ENCODE results near the gene DOK6.

The DOK6 gene

GRCh38 chr18:69885355-69885754 lies 484.7 kb downstream of the DOK6 start:
- no peak for DNase-seq
- in situ Hi-C loops (cut with HindIII; ENCODE audit: low pct_ligation_motif_present, low sequenced_read_pairs), result no loop called here
- H3K27ac ChIP-seq, result no peak overlapping the region
- no peak overlapping the region for H3K4me3 ChIP-seq (ENCODE audit: low read depth, low read length)
- H3K36me3 ChIP-seq (replicated peaks), result no peaks in the 10 kb centered on the region
- TF ChIP-seq, protein P1, sequence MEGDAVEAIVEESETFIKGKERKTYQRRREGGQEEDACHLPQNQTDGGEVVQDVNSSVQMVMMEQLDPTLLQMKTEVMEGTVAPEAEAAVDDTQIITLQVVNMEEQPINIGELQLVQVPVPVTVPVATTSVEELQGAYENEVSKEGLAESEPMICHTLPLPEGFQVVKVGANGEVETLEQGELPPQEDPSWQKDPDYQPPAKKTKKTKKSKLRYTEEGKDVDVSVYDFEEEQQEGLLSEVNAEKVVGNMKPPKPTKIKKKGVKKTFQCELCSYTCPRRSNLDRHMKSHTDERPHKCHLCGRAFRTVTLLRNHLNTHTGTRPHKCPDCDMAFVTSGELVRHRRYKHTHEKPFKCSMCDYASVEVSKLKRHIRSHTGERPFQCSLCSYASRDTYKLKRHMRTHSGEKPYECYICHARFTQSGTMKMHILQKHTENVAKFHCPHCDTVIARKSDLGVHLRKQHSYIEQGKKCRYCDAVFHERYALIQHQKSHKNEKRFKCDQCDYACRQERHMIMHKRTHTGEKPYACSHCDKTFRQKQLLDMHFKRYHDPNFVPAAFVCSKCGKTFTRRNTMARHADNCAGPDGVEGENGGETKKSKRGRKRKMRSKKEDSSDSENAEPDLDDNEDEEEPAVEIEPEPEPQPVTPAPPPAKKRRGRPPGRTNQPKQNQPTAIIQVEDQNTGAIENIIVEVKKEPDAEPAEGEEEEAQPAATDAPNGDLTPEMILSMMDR (IDR thresholded peaks at IDR 0.05; ENCODE audit: low read depth, low read length, missing control alignments), result no peak
- H3K27me3 ChIP-seq (replicated peaks), result no peaks in the 10 kb centered on the region

- DNase-seq, result no peak
- no peak overlapping the region for H3K27ac ChIP-seq
- H3K36me3 ChIP-seq (replicated peaks), result no peaks in the 10 kb centered on the region
- TF ChIP-seq, protein P1 (IDR thresholded peaks at IDR 0.05; ENCODE audit: low read depth, low read length, missing control alignments), result no peak
- no peaks in the 10 kb centered on the region for H3K27me3 ChIP-seq (replicated peaks)
- in situ Hi-C loops (cut with HindIII; ENCODE audit: low pct_ligation_motif_present, low sequenced_read_pairs), result no loop called here
- no peak overlapping the region for H3K4me3 ChIP-seq (ENCODE audit: low read depth, low read length)
These were observed 485.3 kb downstream of the DOK6 start for GRCh38 chr18:69885841-69886531.

- TF ChIP-seq, protein P1 (IDR thresholded peaks at IDR 0.05; ENCODE audit: low read depth, low read length, missing control alignments), result no peak
These were observed 486.6 kb downstream of the DOK6 start for GRCh38 chr18:69887256-69887655.

GRCh38 chr18:69889009-69889408 lies 488.3 kb downstream of the DOK6 start:
- no peak overlapping the region for H3K27ac ChIP-seq
- no peaks in the 10 kb centered on the region for H3K27me3 ChIP-seq (replicated peaks)
- TF ChIP-seq, protein P1 (IDR thresholded peaks at IDR 0.05; ENCODE audit: low read depth, low read length, missing control alignments), result no peak
- H3K36me3 ChIP-seq (replicated peaks), result no peaks in the 10 kb centered on the region
- in situ Hi-C loops (cut with HindIII; ENCODE audit: low pct_ligation_motif_present, low sequenced_read_pairs), result no loop called here
- no peak overlapping the region for H3K4me3 ChIP-seq (ENCODE audit: low read depth, low read length)
- DNase-seq, result no peak

More at GRCh38 chr18:69887256-69887655, 486.6 kb downstream of the DOK6 start:
- Histone ChIP-seq H3K27ac (no peak overlapping the region), H3K27me3 (replicated peaks) (no peaks in the 10 kb centered on the region), H3K36me3 (replicated peaks) (no peaks in the 10 kb centered on the region), H3K4me3 (ENCODE audit: low read depth, low read length) (no peak overlapping the region)
- in situ Hi-C loops (cut with HindIII; ENCODE audit: low pct_ligation_motif_present, low sequenced_read_pairs), result no loop called here
- DNase-seq, result no peak

DNA sequence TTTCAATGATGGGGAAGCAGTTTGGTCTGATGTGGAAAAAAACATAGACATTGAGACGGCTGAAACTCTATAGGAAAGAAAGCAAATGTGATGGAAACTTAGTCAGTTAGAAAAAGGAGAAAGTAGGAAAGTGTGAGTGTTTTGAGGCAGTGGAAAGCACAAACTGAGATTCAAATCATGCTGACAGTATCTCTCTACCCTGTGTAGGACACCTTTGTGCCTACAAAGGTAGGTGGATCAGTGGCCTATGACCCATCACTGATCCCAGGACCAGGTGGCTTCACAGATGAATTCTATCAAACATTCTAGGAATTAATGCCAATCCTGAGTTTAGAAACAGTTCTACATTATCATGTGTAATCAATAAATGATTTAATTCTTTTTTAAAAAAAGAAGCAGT lies 489.9 kb downstream of the DOK6 start:
- Histone ChIP-seq H3K27me3 (replicated peaks) (no peaks in the 10 kb centered on the region), H3K36me3 (replicated peaks) (no peaks in the 10 kb centered on the region), H3K27ac (no peak overlapping the region), H3K4me3 (ENCODE audit: low read depth, low read length) (no peak overlapping the region)
- TF ChIP-seq, protein P1 (IDR thresholded peaks at IDR 0.05; ENCODE audit: low read depth, low read length, missing control alignments), result no peak
- no peak for DNase-seq
- in situ Hi-C loops (cut with HindIII; ENCODE audit: low pct_ligation_motif_present, low sequenced_read_pairs), result no loop called here

DNA sequence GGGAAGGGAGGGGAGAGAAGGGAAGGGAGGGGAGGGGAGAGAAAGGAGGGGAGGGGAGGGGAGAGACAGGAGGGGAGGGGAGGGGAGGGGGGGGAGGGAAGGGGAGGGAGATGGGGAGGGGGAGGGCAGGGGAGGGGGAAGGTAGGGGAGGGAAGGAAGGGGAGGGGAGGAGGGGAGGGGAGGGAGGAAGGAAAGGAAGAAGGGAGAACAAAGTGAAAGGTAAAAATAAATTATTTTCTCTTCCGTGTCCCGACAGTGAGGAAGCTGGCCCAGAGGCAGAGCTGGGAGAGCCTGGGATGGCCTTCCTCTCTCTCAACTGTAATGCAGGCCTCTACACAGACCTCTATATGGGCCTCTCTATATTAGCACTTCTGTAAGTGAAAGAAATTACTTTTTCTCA lies 493.8 kb downstream of the DOK6 start:
- Histone ChIP-seq H3K36me3 (replicated peaks) (no peaks in the 10 kb centered on the region), H3K4me3 (ENCODE audit: low read depth, low read length) (no peak overlapping the region), H3K27me3 (replicated peaks) (no peaks in the 10 kb centered on the region), H3K27ac (no peak overlapping the region)
- in situ Hi-C loops (cut with HindIII; ENCODE audit: low pct_ligation_motif_present, low sequenced_read_pairs), result no loop called here
- TF ChIP-seq, protein P1 (IDR thresholded peaks at IDR 0.05; ENCODE audit: low read depth, low read length, missing control alignments), result no peak
- DNase-seq, result no peak

Data from brain microvascular endothelial cell (primary cell).